GM12872 (cell line): ENCODE data around the gene TMEM42.

Experiments
- CTCF ChIP-seq: IDR thresholded peaks from 3 replicates; pipeline ENCODE4 v1.5.1; 2011; ENCODE audit warnings: low read depth, mild to moderate bottlenecking, low read length, moderate library complexity; ENCODE audit not compliant: insufficient read depth

TMEM42 gene

GRCh38 chr3:44865272-44866035, 3.7 kb downstream of the TMEM42 start:
- TF ChIP-seq CTCF, result no peak

GRCh38 chr3:44867421-44868111, 5.9 kb downstream of the TMEM42 start:
- no peak for TF ChIP-seq CTCF

GRCh38 chr3:44870375-44871061, 8.8 kb downstream of the TMEM42 start:
- no peak for TF ChIP-seq CTCF

- no peak for TF ChIP-seq CTCF
These were observed 12.6 kb downstream of the TMEM42 start, which contains the start of gene TGM4 for GRCh38 chr3:44874308-44874707. Gene TGM4, plus strand, starts transcription at chr3:44874608. Its CDS starts 71 bp downstream, at chr3:44874679.

GRCh38 chr3:44875596-44875995, 13.9 kb downstream of the TMEM42 start:
- TF ChIP-seq CTCF, result no peak

- no peak for TF ChIP-seq CTCF
These were observed 15.6 kb downstream of the TMEM42 start for GRCh38 chr3:44877333-44877732.

- TF ChIP-seq CTCF, result no peak
These were observed 18.6 kb downstream of the TMEM42 start for GRCh38 chr3:44880284-44880683.
